Adrenal gland (tissue), 12 donors: ENCODE results near the gene SPATA16. TPM values are rescaled to one million over a fixed set of nuclear protein-coding genes. Genes with fewer than 3 reads are reported as not detected.

Experiments used
- DNase-seq, 7 donors: peaks; one replicate each; pipeline ENCODE4 v3.0.0-alpha.2; 2019 to 2020
- H3K27ac ChIP-seq, 5 donors: fragments of 200-600 bp; sonication (generic) in 4 of 5; 1 replicate in 3 of 5; 2 replicates in 2 of 5; pipeline versions ENCODE4 v1.5.1 to v1.8.0; 2016 to 2020; ENCODE audit warnings: mild to moderate bottlenecking in 1 of 5
- H3K27me3 ChIP-seq: fragments of 200-600 bp; 2 replicates; pipeline ENCODE4 v1.8.0; 2021
- H3K36me3 ChIP-seq, 2 donors: fragments of 200-600 bp; replicated peaks in 1 of 2; 1 replicate in 1 of 2; 2 replicates in 1 of 2; pipeline versions ENCODE4 v1.5.1 to v1.8.0; 2018 to 2022
- H3K4me1 ChIP-seq, 2 donors: fragments of 200-600 bp; replicated peaks in 1 of 2; 1 replicate in 1 of 2; 2 replicates in 1 of 2; pipeline versions ENCODE4 v1.5.1 to v1.8.0; 2018 to 2021
- H3K4me3 ChIP-seq, 4 donors: fragments of 200-600 bp; sonication (generic) in 3 of 4; one replicate each; pipeline ENCODE4 v1.5.1; 2016 to 2018
- H3K9me3 ChIP-seq, 3 donors: fragments of 200-600 bp; sonication (generic) in 1 of 3; replicated peaks in 1 of 3; 1 replicate in 2 of 3; 2 replicates in 1 of 3; pipeline versions ENCODE4 v1.5.1 to v1.8.0; 2016 to 2021
- POLR2A ChIP-seq, 2 donors: fragments of 450-650 bp; IDR thresholded peaks; one replicate each; pipeline ENCODE4 v1.6.1; 2017; ENCODE audit warnings: antibody characterized with exemption in 2 of 2, mild to moderate bottlenecking in 2 of 2, moderate library complexity in 1 of 2
- WGBS, 4 donors: extraction: QIAGEN DNeasy Blood & Tissue Kit in 2 of 4; methylation state at CpG; one replicate each; pipeline versions ENCODE4 v1.1.5 to v1.1.7; 2013 to 2017; 5-methylcytosine and 5-hydroxymethylcytosine counted together
- intact Hi-C, 2 donors: fragments of 100-400 bp; cut with DNase I; formaldehyde crosslinking; loops; one replicate each; pipeline versions ENCODE4 v1.14.1 to v1.15.0; 2022 to 2023
- polyA plus RNA-seq, 3 donors: library from polyadenylated mRNA; stranded (reverse); fragments of 200-250 nt in 2 of 3; fragments of 350-450 nt in 1 of 3; fragmentation: Illumina TruSeq in 1 of 3; extraction: RNeasy Lipid Tissue Mini Kit (QIAGEN cat#74804) in 1 of 3; gene quantifications; one replicate each; pipeline ENCODE4 v1.2.3, GENCODE V29; 2013 to 2014
- total RNA-seq, 9 donors: library from RNA; depleted of rRNA in 4 of 9; stranded (reverse); fragments of >200 nt in 4 of 9; fragments of 120-200 nt in 1 of 9; fragmentation: NEBNext Ultra II Directional in 1 of 9; extraction: Animal tissue kit (Norgen Biotek cat#: 25700) in 1 of 9; gene quantifications; one replicate each; pipeline versions ENCODE4 v1.1.0 to v1.2.4, GENCODE V29; 2013 to 2023
- TF ChIP-seq, protein P1 (sequence below), 6 experiments: fragments of 450-650 bp in 4 of 6; fragments of 200-600 bp in 2 of 6; sonication (generic) in 1 of 6; IDR thresholded peaks; 1 replicate in 5 of 6; 2 replicates in 1 of 6; pipeline versions ENCODE4 v1.5.1 to v1.8.0; 2016 to 2021; ENCODE audit warnings: antibody characterized with exemption in 6 of 6, mild to moderate bottlenecking in 2 of 6, moderate library complexity in 1 of 6
- donor health status: healthy with polysubstance abuse.
- donor health status: Bipolar disorder and iron deficiency.
- donor health status: DM: yes; HTN: yes; CAD: no.
- donor health status: DM: no; HTN: no; CAD: no.
- donor health status: DM: no; HTN: no; CAD: no.
- donor health status: DM: yes; HTN: yes; CAD: no.

Gene SPATA16
- total and polyA plus RNA-seq, 12 donors, result not detected

DNA sequence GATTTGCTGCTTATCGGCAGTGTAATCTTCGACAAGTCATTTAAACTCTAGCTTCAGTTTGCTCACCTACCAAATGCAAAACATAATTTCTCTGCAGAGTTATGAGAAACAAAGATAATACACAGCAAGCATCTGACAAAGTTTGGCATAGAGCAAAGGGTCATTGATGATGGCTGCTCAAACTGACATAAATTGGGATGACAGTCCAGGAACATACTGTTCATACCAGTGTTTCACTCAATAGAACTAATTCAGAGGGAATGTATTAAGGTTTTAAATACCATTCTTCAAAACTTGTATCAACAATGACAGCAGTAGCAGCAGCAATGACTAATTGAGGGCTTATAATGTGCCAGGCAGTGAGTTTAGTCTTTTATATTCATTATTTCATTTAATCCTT is 137.6 kb downstream of the SPATA16 start:
- H3K9me3 ChIP-seq, result no peaks in the 10 kb centered on the region
- intact Hi-C loops, result no loop called here
- 83 to 93% (median 86%) methylated on average over 2 of the region's 2 CpGs for WGBS, 4 donors
- no peak overlapping the region for H3K27ac ChIP-seq
- TF ChIP-seq, protein P1, sequence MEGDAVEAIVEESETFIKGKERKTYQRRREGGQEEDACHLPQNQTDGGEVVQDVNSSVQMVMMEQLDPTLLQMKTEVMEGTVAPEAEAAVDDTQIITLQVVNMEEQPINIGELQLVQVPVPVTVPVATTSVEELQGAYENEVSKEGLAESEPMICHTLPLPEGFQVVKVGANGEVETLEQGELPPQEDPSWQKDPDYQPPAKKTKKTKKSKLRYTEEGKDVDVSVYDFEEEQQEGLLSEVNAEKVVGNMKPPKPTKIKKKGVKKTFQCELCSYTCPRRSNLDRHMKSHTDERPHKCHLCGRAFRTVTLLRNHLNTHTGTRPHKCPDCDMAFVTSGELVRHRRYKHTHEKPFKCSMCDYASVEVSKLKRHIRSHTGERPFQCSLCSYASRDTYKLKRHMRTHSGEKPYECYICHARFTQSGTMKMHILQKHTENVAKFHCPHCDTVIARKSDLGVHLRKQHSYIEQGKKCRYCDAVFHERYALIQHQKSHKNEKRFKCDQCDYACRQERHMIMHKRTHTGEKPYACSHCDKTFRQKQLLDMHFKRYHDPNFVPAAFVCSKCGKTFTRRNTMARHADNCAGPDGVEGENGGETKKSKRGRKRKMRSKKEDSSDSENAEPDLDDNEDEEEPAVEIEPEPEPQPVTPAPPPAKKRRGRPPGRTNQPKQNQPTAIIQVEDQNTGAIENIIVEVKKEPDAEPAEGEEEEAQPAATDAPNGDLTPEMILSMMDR (IDR thresholded peaks at IDR 0.05), result no peak
- TF ChIP-seq POLR2A (IDR thresholded peaks at IDR 0.05), result no peak
- DNase-seq, result no peak
- no peaks in the 10 kb centered on the region for H3K4me1 ChIP-seq
- no peak overlapping the region for H3K4me3 ChIP-seq
- H3K27me3 ChIP-seq, result no peaks in the 10 kb centered on the region
- no peaks in the 10 kb centered on the region for H3K36me3 ChIP-seq

DNA sequence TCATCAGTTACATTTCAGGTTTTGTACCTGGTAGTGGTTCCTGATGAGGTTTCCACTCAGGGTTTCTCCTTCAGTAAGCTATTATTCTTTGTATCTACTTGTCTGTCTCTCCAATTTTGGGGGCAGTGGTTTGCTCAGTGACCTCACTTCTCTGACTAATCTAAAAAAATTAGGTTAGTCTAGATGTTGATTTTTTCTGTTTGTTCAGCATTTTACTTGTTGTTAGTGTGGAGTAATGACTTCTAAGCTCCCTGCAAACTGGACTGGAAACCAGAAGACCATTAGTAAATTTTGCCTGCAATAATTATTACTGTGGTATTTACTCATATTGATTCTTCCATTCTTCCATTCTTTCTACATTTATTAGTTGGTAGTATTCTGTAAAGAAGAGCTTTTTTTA is 139.4 kb downstream of the SPATA16 start:
- no peaks in the 10 kb centered on the region for H3K9me3 ChIP-seq
- no peaks in the 10 kb centered on the region for H3K27me3 ChIP-seq
- DNase-seq, result no peak
- intact Hi-C loops, result no loop called here
- H3K4me1 ChIP-seq, result no peaks in the 10 kb centered on the region
- H3K36me3 ChIP-seq, result no peaks in the 10 kb centered on the region
- H3K4me3 ChIP-seq, result no peak overlapping the region
- no peak overlapping the region for H3K27ac ChIP-seq
- TF ChIP-seq, protein P1 (IDR thresholded peaks at IDR 0.05), result no peak
- TF ChIP-seq POLR2A (IDR thresholded peaks at IDR 0.05), result no peak

DNA sequence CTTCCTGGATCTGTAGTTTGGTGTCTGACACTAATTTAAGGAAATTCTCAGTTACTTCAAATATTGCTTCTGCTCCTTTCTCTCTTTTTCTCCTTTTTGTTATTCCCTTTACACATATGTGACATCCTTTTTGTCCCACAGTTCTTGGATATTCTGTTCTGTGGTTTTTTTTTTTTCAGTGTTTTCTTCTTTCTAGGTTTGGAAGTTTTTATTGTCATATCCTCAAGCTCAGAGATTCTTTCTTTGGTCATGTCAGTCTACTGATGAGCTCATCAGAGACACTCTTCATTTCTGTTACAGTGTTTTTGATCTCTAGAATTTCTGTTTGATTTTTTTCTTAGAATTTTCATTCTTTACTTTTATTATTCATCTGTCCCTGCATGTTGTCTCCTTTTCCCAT is 140.5 kb downstream of the SPATA16 start:
- H3K4me1 ChIP-seq, result no peaks in the 10 kb centered on the region
- H3K9me3 ChIP-seq, result no peaks in the 10 kb centered on the region
- intact Hi-C loops, result no loop called here

DNA sequence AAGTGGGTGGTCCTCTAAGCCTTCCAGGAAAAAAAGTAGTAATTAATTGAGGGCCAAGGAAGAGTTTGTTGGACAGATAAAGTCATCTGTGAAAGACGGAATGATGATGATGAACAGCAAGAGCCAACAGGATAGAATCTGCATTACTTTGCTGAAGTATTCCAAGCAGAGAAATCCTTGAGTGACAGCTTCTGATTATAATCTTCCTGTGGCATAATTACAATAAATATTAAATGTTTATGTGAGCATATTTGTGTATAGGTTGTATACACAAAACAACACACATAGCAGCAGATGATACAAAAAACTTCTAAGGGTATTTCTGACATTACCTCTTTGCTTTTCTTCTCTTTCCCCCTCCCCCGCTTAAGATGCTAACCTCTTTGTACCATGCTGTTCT is 147.6 kb downstream of the SPATA16 start:
- H3K36me3 ChIP-seq, result no peaks in the 10 kb centered on the region
- intact Hi-C loops, result no loop called here
- no peaks in the 10 kb centered on the region for H3K9me3 ChIP-seq

More for the DNA sequence above, 140.5 kb downstream of the SPATA16 start:
- TF ChIP-seq, protein P1 (IDR thresholded peaks at IDR 0.05), result no peak
- no peak for TF ChIP-seq POLR2A (IDR thresholded peaks at IDR 0.05)
- no peak for DNase-seq
- H3K36me3 ChIP-seq, result no peaks in the 10 kb centered on the region
- no peaks in the 10 kb centered on the region for H3K27me3 ChIP-seq
- H3K4me3 ChIP-seq, result no peak overlapping the region
- no peak overlapping the region for H3K27ac ChIP-seq

More for the DNA sequence above, 147.6 kb downstream of the SPATA16 start:
- TF ChIP-seq, protein P1 (IDR thresholded peaks at IDR 0.05), result no peak
- TF ChIP-seq POLR2A (IDR thresholded peaks at IDR 0.05), result no peak
- no peak for DNase-seq
- Histone ChIP-seq H3K4me1 (no peaks in the 10 kb centered on the region), H3K27me3 (no peaks in the 10 kb centered on the region), H3K27ac (no peak overlapping the region), H3K4me3 (no peak overlapping the region)
- WGBS, 4 donors, result 72 to 81% (median 78%) methylated on average over 2 of the region's 2 CpGs
